ENCODE results near the gene PPRC1.

GRCh38 chr10:102123223-102123622 is 9.6 kb upstream of the PPRC1 start:
- TF ChIP-seq EZH2 (IDR thresholded peaks at IDR 0.05; ENCODE audit: insufficient read depth, poor library complexity, severe bottlenecking) (no peak), EZH2phosphoT487 (IDR thresholded peaks at IDR 0.05; ENCODE audit: insufficient read depth, low read depth) (no peak)

Data from GM23248 (cell line).